DMS114 treated with DMSO at 0.1 percent for 48 hours (cell line): ENCODE results near the gene AMOTL2.

Experiments
- DNase-seq: peaks from one replicate; lab custom pipeline; 2025; ENCODE audit not compliant: unreplicated experiment; lab: John Stamatoyannopoulos, UW

Gene AMOTL2

GRCh38 chr3:134366928-134367811 is 7.1 kb downstream of the AMOTL2 start:
- no peak for DNase-seq

- no peak for DNase-seq
These were observed 7.9 kb downstream of the AMOTL2 start for GRCh38 chr3:134366221-134366927.

DNA sequence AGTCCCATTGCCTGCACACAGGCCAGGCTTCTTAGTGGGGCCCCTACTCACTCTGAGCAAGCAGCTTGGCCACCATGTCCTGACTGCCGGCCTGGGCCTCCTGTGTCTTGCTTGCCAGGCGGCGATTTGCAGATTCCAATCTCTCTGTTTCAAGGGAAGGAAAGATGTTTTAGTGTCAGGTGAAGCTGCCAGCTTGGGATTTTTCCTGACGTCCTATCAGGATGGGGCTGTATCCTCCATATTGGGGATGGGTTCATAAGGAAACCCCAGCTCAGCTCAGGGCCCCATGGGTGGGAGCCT is 8.5 kb downstream of the AMOTL2 start:
- no peak for DNase-seq

- no peak for DNase-seq
These were observed 9.1 kb downstream of the AMOTL2 start for GRCh38 chr3:134364936-134365765.

DNA sequence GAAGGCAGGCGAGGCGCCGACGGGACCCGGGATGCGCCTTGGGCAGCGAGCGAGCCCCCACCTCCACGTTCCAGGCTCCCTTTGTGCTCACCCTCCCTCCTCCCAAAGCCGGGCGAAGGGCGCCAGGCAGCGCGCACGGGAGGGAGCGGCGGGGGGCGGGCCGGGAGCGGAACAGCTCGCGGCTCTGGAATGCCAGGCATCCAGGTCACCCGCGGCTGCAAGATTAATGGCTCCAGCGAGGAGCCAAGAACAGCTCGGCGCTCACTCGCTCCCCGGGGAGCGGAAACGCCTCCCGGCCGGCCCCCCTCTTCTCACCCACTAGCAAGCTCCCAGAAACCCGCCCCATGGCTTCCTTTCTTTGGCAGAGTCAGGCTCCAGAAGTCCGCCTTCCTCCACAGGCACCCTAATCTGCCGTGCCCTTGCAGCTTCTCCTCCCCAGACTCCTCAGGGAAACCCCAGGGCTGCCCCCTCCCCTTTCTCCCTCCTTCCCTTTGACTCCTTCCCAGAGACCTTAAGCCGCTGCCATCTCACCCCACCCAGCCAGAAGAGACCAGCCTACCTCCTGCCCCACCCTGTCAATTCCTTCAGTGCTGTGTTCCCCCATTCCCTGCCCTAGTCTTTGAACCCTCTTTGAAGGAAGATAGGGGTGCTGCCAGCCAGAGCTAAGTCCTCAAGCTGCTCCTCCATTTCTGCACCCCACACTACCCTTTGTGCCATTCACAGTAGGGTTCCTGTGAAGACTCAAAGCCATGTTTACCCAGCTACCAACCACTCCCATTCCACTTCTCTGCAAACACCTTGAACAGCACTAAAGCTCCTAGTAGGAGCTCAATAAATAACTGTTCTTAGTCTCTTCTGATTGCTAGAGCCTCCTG is 9.9 kb downstream of the AMOTL2 start:
- no peak for DNase-seq

DNA sequence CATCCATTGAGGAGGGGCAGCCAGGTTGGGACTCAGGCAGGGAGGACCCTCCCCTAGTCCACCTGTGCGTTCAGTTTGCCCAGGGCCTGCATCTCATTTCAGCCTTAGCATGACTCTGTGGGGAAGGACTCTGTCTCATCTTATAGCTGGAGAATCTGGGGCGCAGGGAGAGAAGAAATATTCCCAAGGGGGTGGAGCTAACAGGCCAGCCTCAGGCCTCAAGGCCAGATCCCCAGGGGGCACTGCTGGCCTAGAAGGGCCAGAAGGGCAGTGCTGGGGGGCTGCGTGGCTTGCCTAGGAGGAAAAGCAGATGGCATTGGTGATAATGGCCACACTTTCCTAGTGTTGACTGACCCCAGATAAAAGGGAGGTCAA is 10.9 kb downstream of the AMOTL2 start:
- no peak for DNase-seq

- no peak for DNase-seq
These were observed 11.4 kb downstream of the AMOTL2 start for GRCh38 chr3:134362670-134363380.

GRCh38 chr3:134362221-134362620 is 12.0 kb downstream of the AMOTL2 start:
- DNase-seq = no peak

GRCh38 chr3:134361162-134361835 is 12.9 kb downstream of the AMOTL2 start:
- no peak for DNase-seq

- DNase-seq = no peak
These were observed 14.2 kb downstream of the AMOTL2 start for GRCh38 chr3:134360046-134360445.

DNA sequence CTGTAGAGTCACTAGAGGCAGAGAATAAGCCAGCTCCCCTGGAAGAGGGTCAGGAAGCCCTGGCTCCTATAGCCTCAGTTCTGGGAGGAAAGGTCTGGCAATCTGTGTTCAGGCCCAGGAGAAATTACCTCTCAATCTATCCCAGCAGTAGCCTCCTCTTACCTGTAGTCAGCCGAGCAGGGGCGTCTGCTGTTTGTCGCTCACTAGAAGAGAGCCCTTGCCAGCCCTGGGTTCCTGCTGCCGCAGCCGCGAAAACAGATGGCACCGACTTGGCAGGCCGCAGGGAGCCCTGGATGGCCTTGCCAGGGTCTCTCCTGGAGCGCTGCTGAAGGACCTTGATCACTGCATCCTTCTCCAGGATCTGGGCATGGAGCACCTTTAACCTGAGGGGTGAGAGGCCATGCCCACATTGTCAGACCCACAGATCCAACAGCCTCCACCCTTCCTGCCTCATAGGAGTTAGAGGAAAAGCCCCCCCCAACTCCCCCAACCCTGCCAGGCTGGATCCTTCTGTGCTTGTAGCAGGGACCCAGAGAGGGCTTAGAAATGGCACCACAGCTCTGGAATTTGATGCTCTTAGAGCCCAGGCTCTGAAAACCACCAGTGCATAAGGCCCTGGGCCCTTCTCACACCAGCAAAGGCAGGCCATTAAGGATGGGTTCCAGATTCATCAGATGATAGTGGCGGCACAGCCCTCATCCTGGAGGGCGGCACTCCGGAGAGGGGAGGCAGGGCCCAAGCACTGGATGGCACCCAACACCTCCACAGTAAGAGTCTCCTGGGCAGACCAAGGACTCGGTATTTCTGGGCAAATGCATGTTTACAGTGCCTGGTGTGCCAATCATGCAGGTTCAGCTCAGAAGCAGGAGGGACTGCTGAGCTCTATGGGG is 14.9 kb downstream of the AMOTL2 start:
- DNase-seq = no peak

DNA sequence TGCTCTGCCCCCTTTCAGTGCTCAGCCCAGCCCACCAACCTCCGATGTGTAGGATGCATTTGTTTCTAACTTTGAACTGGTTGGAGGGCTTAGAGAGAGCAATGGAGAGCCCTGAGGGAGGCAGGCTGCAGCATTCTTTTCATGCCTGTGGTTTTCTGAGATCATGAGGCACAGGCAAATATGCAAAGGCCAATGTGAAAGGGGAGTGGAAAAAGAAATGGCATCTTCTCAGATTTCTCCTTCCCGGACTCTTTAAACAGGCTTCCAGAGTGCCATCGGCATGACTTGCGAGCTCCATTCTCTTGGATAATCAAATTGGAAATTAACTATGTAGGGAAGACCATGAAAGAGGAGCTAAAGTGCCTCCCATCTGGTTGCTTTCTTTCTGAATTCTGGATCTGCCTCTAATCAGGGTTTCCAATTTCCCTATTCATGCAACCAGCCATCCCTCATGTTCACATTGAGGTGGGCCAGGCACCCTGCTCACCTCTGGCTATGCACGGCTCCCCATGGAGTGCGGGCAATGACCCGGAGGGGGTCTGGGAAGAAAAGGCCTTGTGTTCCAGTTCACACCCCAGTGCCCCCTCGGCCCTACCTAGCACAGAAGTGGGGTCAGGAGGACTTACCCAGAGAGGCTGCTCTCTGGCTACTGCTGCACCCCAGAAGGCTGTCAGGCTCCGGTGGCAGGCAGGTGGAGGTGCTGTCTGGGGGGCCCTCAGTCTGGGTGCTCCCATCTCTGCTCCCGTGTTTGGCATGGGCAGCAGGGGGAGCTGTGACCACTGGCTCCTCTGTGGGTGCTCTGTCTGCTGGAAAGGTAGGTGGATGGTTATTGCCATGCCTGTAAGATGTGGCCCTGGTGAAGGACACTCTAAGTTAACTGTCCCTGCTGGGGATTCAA is 16.1 kb downstream of the AMOTL2 start:
- no peak for DNase-seq

- DNase-seq = no peak
These were observed 16.9 kb downstream of the AMOTL2 start for GRCh38 chr3:134357261-134357913.

DNA sequence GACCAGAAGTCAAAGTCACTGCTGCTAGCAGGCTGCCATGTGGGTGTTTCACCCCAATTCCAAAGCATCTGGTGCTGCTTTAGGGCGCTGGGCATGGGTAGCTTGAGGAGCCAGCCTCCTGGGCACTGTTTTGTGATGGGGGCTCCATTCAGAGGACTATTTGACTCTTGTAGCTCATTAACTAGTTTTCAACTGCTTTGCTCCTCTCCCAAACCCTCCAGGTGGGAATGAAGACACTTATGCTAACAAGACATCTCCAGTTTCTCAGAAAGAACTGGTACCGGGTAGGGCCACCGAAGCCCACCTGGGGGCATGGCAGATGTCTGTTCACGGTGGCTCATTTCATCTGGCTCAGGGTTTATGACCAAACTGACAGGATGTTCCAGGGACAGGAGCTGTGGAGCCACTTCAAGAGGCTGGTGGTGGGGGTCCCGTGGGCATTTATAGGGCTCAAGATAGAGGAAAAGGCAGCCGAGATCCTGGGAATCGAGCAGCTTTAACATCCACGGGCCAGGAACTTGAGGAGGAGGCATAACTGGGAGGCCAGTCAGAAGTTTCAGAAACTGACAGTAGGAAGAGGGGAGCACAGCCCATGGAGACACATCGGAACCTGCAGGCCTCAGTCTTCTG is 17.7 kb downstream of the AMOTL2 start:
- DNase-seq = no peak

GRCh38 chr3:134355416-134355815 is 18.8 kb downstream of the AMOTL2 start:
- DNase-seq = no peak

GRCh38 chr3:134354612-134355251 is 19.5 kb downstream of the AMOTL2 start:
- DNase-seq = no peak
